CD8-positive, alpha-beta memory T cell (primary cell): ENCODE results near the gene RUBCNL. TPM values are rescaled to one million over a fixed set of nuclear protein-coding genes. Genes with fewer than 3 reads are reported as not detected.

Experiments used
- CTCF ChIA-PET: fragments of 350-600 bp; sonication (Branson Sonifier 250); formaldehyde crosslinking; loops from one replicate; lab custom pipeline; 2021; ENCODE audit warnings: antibody characterized with exemption; lab: Charles Lee
- POLR2A ChIA-PET: fragments of 350-600 bp; sonication (Branson Sonifier 250); formaldehyde crosslinking; loops from one replicate; lab custom pipeline; 2021; ENCODE audit warnings: antibody characterized with exemption; lab: Charles Lee
- DNase-seq, 5 donors: peaks; one replicate each; pipeline versions ENCODE4 v3.0.0 to v3.0.0-alpha.2; 2020 to 2022; ENCODE audit warnings: mixed read lengths in 1 of 5
- H3K27ac ChIP-seq: one replicate; pipeline ENCODE4 v1.7.0; 2013; ENCODE audit warnings: low read depth, mild to moderate bottlenecking, low read length, moderate library complexity
- H3K27me3 ChIP-seq: 2 replicates; pipeline ENCODE4 v1.7.0; 2013; ENCODE audit warnings: low read length, mild to moderate bottlenecking; ENCODE audit not compliant: insufficient read depth, poor library complexity, severe bottlenecking
- H3K36me3 ChIP-seq: 2 replicates; pipeline ENCODE4 v1.7.0; 2013; ENCODE audit warnings: mild to moderate bottlenecking, low read length, moderate library complexity; ENCODE audit not compliant: insufficient read depth
- H3K4me1 ChIP-seq: 2 replicates; pipeline ENCODE4 v1.7.0; 2013; ENCODE audit warnings: mild to moderate bottlenecking, low read length, moderate library complexity; ENCODE audit not compliant: insufficient read depth
- H3K4me3 ChIP-seq: 2 replicates; pipeline ENCODE4 v1.7.0; 2013; ENCODE audit warnings: mild to moderate bottlenecking, low read length
- H3K9me3 ChIP-seq: 2 replicates; pipeline ENCODE4 v1.7.0; 2013; ENCODE audit warnings: mild to moderate bottlenecking, low read length
- H3K27ac Mint-ChIP-seq, 8 donors: one replicate each; pipeline ENCODE4 v1.8.0; 2020 to 2021; ENCODE audit warnings: mixed read lengths in 8 of 8, mild to moderate bottlenecking in 6 of 8, inconsistent platforms in 3 of 8, moderate library complexity in 3 of 8
- H3K27me3 Mint-ChIP-seq, 2 donors: one replicate each; pipeline ENCODE4 v1.8.0; 2020 to 2021; ENCODE audit warnings: mixed read lengths in 2 of 2, mild to moderate bottlenecking in 1 of 2, moderate library complexity in 1 of 2
- H3K36me3 Mint-ChIP-seq, 3 donors: one replicate each; pipeline ENCODE4 v1.8.0; 2020 to 2021; ENCODE audit warnings: mixed read lengths in 3 of 3, inconsistent platforms in 1 of 3, mild to moderate bottlenecking in 1 of 3
- H3K4me1 Mint-ChIP-seq, 3 donors: one replicate each; pipeline ENCODE4 v1.8.0; 2020 to 2021; ENCODE audit warnings: mixed read lengths in 3 of 3, inconsistent platforms in 1 of 3, mild to moderate bottlenecking in 1 of 3
- H3K4me3 Mint-ChIP-seq, 7 donors: one replicate each; pipeline ENCODE4 v1.8.0; 2020 to 2021; ENCODE audit warnings: mixed read lengths in 7 of 7, mild to moderate bottlenecking in 6 of 7, moderate library complexity in 4 of 7, inconsistent platforms in 2 of 7
- H3K9me3 Mint-ChIP-seq, 5 donors: one replicate each; pipeline ENCODE4 v1.8.0; 2020 to 2022; ENCODE audit warnings: mixed read lengths in 5 of 5, mild to moderate bottlenecking in 3 of 5, moderate library complexity in 2 of 5, inconsistent platforms in 1 of 5
- polyA plus RNA-seq: library from polyadenylated mRNA; unstranded; fragments of 300-500 nt; fragmentation: Illumina TruSeq; gene quantifications from one replicate; pipeline ENCODE4 v1.2.3, GENCODE V29; 2021
- total RNA-seq, 2 experiments: library from RNA; stranded (reverse); gene quantifications; one replicate each; pipeline ENCODE4 v1.2.3, GENCODE V29; 2021

Gene RUBCNL
- total and polyA plus RNA-seq, 3 experiments from 2014 or later = not detected

- peak overlapping the region in 1 of 8 donors; percentile 49 for H3K27ac Mint-ChIP-seq
- CTCF ChIA-PET = no interaction called here
- H3K9me3 Mint-ChIP-seq = no peaks in the 10 kb centered on the region
Observed at GRCh38 chr13:46343279-46343994, 43.6 kb downstream of the RUBCNL start.

GRCh38 chr13:46342538-46342937 is 44.5 kb downstream of the RUBCNL start:
- H3K27me3 Mint-ChIP-seq = peaks cover 5 to 7% of the 10 kb centered on the region in 2 donors
- H3K4me3 Mint-ChIP-seq = no peak overlapping the region
- Histone ChIP-seq H3K36me3 (no peaks in the 10 kb centered on the region), H3K27me3 (no peaks in the 10 kb centered on the region), H3K4me3 (no peak overlapping the region), H3K4me1 (peaks cover 9% of the 10 kb centered on the region), H3K9me3 (no peaks in the 10 kb centered on the region), H3K27ac (no peak overlapping the region)
- no peaks in the 10 kb centered on the region for H3K36me3 Mint-ChIP-seq
- H3K9me3 Mint-ChIP-seq = no peaks in the 10 kb centered on the region
- ChIA-PET POLR2A (no interaction called here), CTCF (no interaction called here)
- DNase-seq = no peak
- H3K27ac Mint-ChIP-seq = no peak overlapping the region
- H3K4me1 Mint-ChIP-seq = peaks cover 7 to 14% (median 14%) of the 10 kb centered on the region in 3 donors

More at GRCh38 chr13:46343279-46343994, 43.6 kb downstream of the RUBCNL start:
- Histone ChIP-seq H3K27ac (no peak overlapping the region), H3K36me3 (no peaks in the 10 kb centered on the region), H3K4me1 (peaks cover 9% of the 10 kb centered on the region), H3K9me3 (no peaks in the 10 kb centered on the region), H3K4me3 (no peak overlapping the region), H3K27me3 (no peaks in the 10 kb centered on the region)
- peaks cover 0 to 4% (median 0%) of the 10 kb centered on the region in 3 donors for H3K36me3 Mint-ChIP-seq
- no peak overlapping the region for H3K4me3 Mint-ChIP-seq
- H3K4me1 Mint-ChIP-seq = peaks cover 7 to 14% (median 14%) of the 10 kb centered on the region in 3 donors
- peaks cover 5 to 13% of the 10 kb centered on the region in 2 donors for H3K27me3 Mint-ChIP-seq
- no peak for DNase-seq
- POLR2A ChIA-PET = no interaction called here

GRCh38 chr13:46341112-46341711 is 45.8 kb downstream of the RUBCNL start:
- no peak overlapping the region for H3K4me3 Mint-ChIP-seq
- H3K27ac Mint-ChIP-seq = peak overlapping the region in 3 of 8 donors; percentile 28 to 68 (median 48)
- H3K36me3 ChIP-seq = no peaks in the 10 kb centered on the region
- POLR2A ChIA-PET = no interaction called here
- CTCF ChIA-PET = no interaction called here
- no peak overlapping the region for H3K4me3 ChIP-seq
- peaks cover 9% of the 10 kb centered on the region for H3K4me1 ChIP-seq
- H3K27me3 ChIP-seq = no peaks in the 10 kb centered on the region
- H3K9me3 Mint-ChIP-seq = peaks cover 0 to 4% (median 4%) of the 10 kb centered on the region in 5 donors
- H3K36me3 Mint-ChIP-seq = peaks cover 0 to 5% (median 0%) of the 10 kb centered on the region in 3 donors
- peaks cover 7 to 14% (median 14%) of the 10 kb centered on the region in 3 donors for H3K4me1 Mint-ChIP-seq
- no peak overlapping the region for H3K27ac ChIP-seq
- no peak for DNase-seq
- H3K27me3 Mint-ChIP-seq = peaks cover 4% of the 10 kb centered on the region in 2 donors
- no peaks in the 10 kb centered on the region for H3K9me3 ChIP-seq

DNA sequence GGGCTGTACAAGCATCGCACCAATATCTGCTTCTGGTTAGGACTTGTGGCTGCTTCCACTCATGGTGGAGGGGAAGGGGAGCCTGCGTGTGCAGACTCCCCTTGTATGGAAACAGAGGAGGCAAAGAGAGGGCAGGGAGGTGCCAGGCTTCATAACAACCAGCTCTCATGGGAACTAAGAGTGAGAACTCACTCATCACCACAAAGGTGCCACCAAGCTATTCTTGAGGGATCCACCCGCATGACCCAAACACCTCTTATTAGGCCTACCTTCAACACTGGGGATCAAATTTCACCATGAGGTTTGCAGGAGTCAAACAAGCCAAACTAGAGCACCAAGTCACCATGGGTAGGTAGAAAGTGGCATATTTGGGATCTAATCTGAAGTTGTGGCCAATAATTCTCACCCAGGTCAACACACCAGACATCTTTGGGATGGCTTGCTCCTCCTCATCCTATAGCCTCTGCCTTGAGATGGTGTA is 46.4 kb downstream of the RUBCNL start:
- Mint-ChIP-seq H3K4me3 (no peak overlapping the region), H3K27me3 (peaks cover 0 to 3% of the 10 kb centered on the region in 2 donors), H3K27ac (peak overlapping the region in 2 of 8 donors; percentile 17 to 48), H3K4me1 (peaks cover 7 to 14% (median 14%) of the 10 kb centered on the region in 3 donors), H3K9me3 (peaks cover 0 to 4% (median 4%) of the 10 kb centered on the region in 5 donors), H3K36me3 (peaks cover 0 to 8% (median 0%) of the 10 kb centered on the region in 3 donors)
- no peak for DNase-seq
- Histone ChIP-seq H3K27me3 (no peaks in the 10 kb centered on the region), H3K36me3 (no peaks in the 10 kb centered on the region), H3K9me3 (no peaks in the 10 kb centered on the region), H3K27ac (no peak overlapping the region), H3K4me1 (peaks cover 9% of the 10 kb centered on the region), H3K4me3 (no peak overlapping the region)
- POLR2A ChIA-PET = no interaction called here
- CTCF ChIA-PET = no interaction called here

DNA sequence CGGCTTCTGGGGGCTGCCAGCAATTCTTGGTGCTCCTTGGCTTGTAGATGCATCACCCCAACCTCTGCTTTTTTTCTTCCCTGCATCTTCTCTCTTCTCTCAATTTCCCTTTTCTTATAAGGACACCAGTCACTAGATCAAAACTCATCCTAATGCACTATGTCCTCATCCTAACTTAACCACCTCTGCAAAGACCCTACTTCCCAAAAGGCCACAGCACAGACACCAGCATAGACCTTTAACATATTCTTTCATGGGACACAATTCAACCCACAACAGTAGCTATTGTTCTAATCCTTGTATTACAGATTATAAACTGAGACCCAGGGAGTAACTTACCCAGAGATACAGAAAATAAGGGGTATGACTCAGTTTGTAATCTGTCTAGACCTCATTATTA is 47.0 kb downstream of the RUBCNL start:
- Mint-ChIP-seq H3K9me3 (peaks cover 0 to 4% (median 4%) of the 10 kb centered on the region in 5 donors), H3K4me1 (peaks cover 7 to 14% (median 14%) of the 10 kb centered on the region in 3 donors), H3K36me3 (peaks cover 0 to 10% (median 0%) of the 10 kb centered on the region in 3 donors), H3K27ac (peak overlapping the region in 1 of 8 donors; percentile 69), H3K4me3 (no peak overlapping the region), H3K27me3 (peaks cover 0 to 5% of the 10 kb centered on the region in 2 donors)
- Histone ChIP-seq H3K4me3 (no peak overlapping the region), H3K36me3 (no peaks in the 10 kb centered on the region), H3K9me3 (no peaks in the 10 kb centered on the region), H3K27me3 (no peaks in the 10 kb centered on the region), H3K4me1 (peaks cover 9% of the 10 kb centered on the region), H3K27ac (no peak overlapping the region)
- POLR2A ChIA-PET = no interaction called here
- DNase-seq = no peak
- CTCF ChIA-PET = no interaction called here

GRCh38 chr13:46339035-46339666 is 47.9 kb downstream of the RUBCNL start:
- peak overlapping the region in 1 of 8 donors; percentile 14 for H3K27ac Mint-ChIP-seq
- Histone ChIP-seq H3K4me1 (peaks cover 9% of the 10 kb centered on the region), H3K36me3 (no peaks in the 10 kb centered on the region), H3K27ac (no peak overlapping the region), H3K4me3 (no peak overlapping the region), H3K9me3 (no peaks in the 10 kb centered on the region), H3K27me3 (no peaks in the 10 kb centered on the region)
- ChIA-PET CTCF (no interaction called here), POLR2A (no interaction called here)
- peaks cover 8 to 21% (median 20%) of the 10 kb centered on the region in 3 donors for H3K4me1 Mint-ChIP-seq
- DNase-seq = no peak
- H3K36me3 Mint-ChIP-seq = peaks cover 0 to 10% (median 0%) of the 10 kb centered on the region in 3 donors
- peaks cover 0 to 4% (median 4%) of the 10 kb centered on the region in 5 donors for H3K9me3 Mint-ChIP-seq
- peaks cover 0 to 6% of the 10 kb centered on the region in 2 donors for H3K27me3 Mint-ChIP-seq
- H3K4me3 Mint-ChIP-seq = no peak overlapping the region

GRCh38 chr13:46337700-46338099 is 49.4 kb downstream of the RUBCNL start:
- Histone ChIP-seq H3K4me3 (no peak overlapping the region), H3K4me1 (peaks cover 9% of the 10 kb centered on the region), H3K27me3 (no peaks in the 10 kb centered on the region), H3K9me3 (no peaks in the 10 kb centered on the region), H3K27ac (no peak overlapping the region), H3K36me3 (no peaks in the 10 kb centered on the region)
- DNase-seq = no peak
- CTCF ChIA-PET = no interaction called here
- no peak overlapping the region for H3K4me3 Mint-ChIP-seq
- peaks cover 0 to 10% (median 0%) of the 10 kb centered on the region in 3 donors for H3K36me3 Mint-ChIP-seq
- peaks cover 16 to 35% (median 29%) of the 10 kb centered on the region in 3 donors for H3K4me1 Mint-ChIP-seq
- peaks cover 0 to 4% (median 4%) of the 10 kb centered on the region in 5 donors for H3K9me3 Mint-ChIP-seq
- no peak overlapping the region for H3K27ac Mint-ChIP-seq
- peaks cover 0 to 6% of the 10 kb centered on the region in 2 donors for H3K27me3 Mint-ChIP-seq
- POLR2A ChIA-PET = no interaction called here
